Mammary epithelial cell (primary cell): ENCODE measurements around the gene TBC1D3B.

Experiments used
- CTCF ChIP-seq, 2 donors: IDR thresholded peaks in 1 of 2; conservative IDR thresholded peaks in 1 of 2; 2 replicates each; pipeline ENCODE4 v1.5.1; 2011 to 2012; ENCODE audit warnings: inconsistent platforms in 2 of 2, low read length in 2 of 2, mild to moderate bottlenecking in 2 of 2, control low read depth in 1 of 2, low read depth in 1 of 2; ENCODE audit not compliant: insufficient read depth in 1 of 2; ENCODE audit errors: extremely low read depth in 1 of 2
- EZH2 ChIP-seq: IDR thresholded peaks from 2 replicates; pipeline ENCODE4 v1.6.1; 2012; ENCODE audit warnings: low read length, inconsistent platforms, borderline replicate concordance

DNA sequence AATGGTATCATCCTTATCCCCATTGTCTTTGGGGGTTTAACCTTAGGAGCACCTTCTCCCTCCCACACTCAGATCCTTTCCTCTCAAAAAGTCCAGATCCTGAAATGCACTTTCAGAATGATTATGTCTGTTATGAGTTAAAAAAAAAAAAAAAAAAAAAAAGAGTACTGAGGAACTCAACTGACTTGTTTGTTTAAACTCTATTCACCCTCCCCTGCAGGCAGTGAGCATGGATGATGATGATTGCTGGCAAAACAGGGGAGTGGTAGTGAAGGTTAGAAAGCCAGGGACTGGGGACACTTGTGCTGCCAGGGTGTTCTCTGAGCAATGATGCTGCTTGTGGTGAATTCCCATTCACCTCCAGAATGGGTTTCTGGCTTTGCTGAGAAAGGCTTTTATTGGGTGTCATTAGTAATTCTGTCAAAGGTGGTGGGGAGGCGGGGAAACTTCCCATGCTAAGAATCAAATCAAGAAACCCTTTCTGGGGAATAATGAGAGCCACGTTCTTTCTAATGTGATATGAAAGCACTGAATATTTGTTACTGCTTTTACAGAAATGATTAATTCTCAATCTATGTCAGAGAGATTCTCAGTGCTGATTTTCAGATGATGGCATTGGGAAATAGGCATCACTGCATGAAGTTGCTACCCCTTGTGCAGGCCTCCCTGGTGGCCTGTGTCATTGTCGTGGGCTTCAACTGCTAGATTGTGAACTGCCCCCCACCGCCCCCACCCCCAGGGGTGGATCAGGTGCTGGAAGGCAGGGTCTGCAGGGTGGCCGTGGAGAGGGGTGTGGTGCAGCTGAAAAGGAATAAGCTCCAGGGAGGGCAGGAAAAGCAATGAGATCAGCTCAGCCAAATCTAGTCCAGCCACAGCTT is 58.7 kb downstream of the TBC1D3B start:
- TF ChIP-seq CTCF (conservative IDR thresholded peaks at IDR 0.05 in 1 of 2, IDR thresholded peaks at IDR 0.05 in 1 of 2; ENCODE audit: extremely low read depth in 1 of 2, insufficient read depth in 1 of 2, low read depth in 1 of 2, low read length in 2 of 2) (no peak), EZH2 (no peak)
